Kidney epithelial cell (primary cell): ENCODE measurements around the gene CRELD2. TPM values are rescaled to one million over a fixed set of nuclear protein-coding genes. Genes with fewer than 3 reads are reported as not detected.

ENCODE experiments used
- DNase-seq: peaks from one replicate; pipeline ENCODE4 v3.0.0-alpha.2; 2010; ENCODE audit warnings: low read depth
- H3K27me3 ChIP-seq: 2 replicates; pipeline ENCODE4 v1.6.0; 2011; ENCODE audit warnings: low read length; ENCODE audit not compliant: control insufficient read depth, insufficient read depth
- H3K36me3 ChIP-seq: 2 replicates; pipeline ENCODE4 v1.5.1; 2011; ENCODE audit warnings: low read length; ENCODE audit not compliant: control insufficient read depth, insufficient read depth
- H3K4me3 ChIP-seq: 2 replicates; pipeline ENCODE4 v1.5.1; 2011; ENCODE audit warnings: low read depth, mild to moderate bottlenecking, control low read depth, low read length
- total RNA-seq: library from RNA; depleted of rRNA; stranded (reverse); fragments of >200 nt; gene quantifications from 2 replicates; pipeline ENCODE4 v1.2.3, GENCODE V29; 2015
- TF ChIP-seq, protein P1 (sequence below): IDR thresholded peaks from 2 replicates; pipeline ENCODE4 v1.5.1; 2011; ENCODE audit warnings: mild to moderate bottlenecking, moderate library complexity, low read length, control low read depth, inconsistent platforms; ENCODE audit not compliant: insufficient read depth, poor library complexity, severe bottlenecking

The CRELD2 gene
- total RNA-seq, 1 donor from 2014 or later: 68.2 TPM

DNA sequence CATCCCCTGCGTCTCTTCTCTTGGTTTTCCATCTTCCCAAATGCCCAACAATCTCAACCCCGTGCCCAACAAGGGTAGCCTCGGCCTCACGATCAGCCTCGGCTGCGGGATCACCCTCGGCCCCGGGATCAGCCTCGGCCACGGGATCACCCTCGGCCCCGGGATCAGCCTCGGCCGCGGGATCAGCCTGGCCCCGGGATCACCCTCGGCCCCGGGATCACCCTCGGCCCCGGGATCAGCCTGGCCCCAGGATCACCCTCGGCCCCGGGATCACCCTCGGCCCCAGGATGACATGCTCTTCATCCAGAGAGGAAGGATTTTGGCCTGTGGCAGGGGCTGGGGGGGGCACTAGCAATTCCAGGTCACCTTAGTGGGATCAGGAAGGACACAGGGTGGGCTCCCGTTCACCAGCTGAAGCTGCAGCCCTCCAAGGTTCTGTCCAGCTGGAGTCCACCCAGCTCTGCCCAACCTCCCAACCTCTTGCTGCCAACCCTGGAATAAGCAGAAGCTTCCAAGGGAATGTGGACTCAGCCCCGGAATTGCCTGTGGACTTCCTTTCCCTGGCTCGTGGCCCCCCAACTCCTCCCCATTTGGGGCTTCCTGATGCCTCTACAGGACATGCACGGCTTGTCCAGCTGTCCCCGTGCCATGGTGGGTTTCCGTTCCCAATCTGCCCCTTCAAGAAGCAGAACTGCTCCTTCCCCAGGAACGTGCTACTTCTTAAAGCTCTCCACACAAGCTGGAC, 6.4 kb upstream of the CRELD2 start:
- no peak overlapping the region for H3K4me3 ChIP-seq
- DNase-seq: no peak
- H3K36me3 ChIP-seq: peaks cover 1% of the 10 kb centered on the region
- TF ChIP-seq, protein P1, sequence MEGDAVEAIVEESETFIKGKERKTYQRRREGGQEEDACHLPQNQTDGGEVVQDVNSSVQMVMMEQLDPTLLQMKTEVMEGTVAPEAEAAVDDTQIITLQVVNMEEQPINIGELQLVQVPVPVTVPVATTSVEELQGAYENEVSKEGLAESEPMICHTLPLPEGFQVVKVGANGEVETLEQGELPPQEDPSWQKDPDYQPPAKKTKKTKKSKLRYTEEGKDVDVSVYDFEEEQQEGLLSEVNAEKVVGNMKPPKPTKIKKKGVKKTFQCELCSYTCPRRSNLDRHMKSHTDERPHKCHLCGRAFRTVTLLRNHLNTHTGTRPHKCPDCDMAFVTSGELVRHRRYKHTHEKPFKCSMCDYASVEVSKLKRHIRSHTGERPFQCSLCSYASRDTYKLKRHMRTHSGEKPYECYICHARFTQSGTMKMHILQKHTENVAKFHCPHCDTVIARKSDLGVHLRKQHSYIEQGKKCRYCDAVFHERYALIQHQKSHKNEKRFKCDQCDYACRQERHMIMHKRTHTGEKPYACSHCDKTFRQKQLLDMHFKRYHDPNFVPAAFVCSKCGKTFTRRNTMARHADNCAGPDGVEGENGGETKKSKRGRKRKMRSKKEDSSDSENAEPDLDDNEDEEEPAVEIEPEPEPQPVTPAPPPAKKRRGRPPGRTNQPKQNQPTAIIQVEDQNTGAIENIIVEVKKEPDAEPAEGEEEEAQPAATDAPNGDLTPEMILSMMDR: no peak
- no peaks in the 10 kb centered on the region for H3K27me3 ChIP-seq

DNA sequence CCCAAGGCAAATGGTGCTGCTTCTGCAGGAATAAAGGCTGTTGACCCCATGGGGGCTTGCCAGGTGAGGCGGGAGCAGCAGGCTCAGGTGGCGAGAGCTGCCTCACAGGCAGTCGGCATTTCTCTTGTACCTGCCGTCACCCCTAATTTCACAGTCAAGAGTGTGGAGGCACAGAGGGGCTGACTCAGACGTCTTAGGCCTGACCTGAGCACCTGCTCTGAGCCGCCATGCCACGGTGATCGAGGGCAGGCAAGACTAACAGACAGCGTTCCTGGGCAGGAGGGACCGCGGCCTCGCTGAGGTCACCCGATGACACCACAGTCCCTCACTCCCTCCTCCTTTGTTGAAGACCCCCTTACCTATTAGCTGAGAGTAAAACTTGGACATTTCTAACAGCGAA, 5.4 kb upstream of the CRELD2 start:
- H3K36me3 ChIP-seq: peaks cover 1% of the 10 kb centered on the region
- TF ChIP-seq, protein P1: no peak
- H3K27me3 ChIP-seq: no peaks in the 10 kb centered on the region
- DNase-seq: no peak
- H3K4me3 ChIP-seq: no peak overlapping the region

DNA sequence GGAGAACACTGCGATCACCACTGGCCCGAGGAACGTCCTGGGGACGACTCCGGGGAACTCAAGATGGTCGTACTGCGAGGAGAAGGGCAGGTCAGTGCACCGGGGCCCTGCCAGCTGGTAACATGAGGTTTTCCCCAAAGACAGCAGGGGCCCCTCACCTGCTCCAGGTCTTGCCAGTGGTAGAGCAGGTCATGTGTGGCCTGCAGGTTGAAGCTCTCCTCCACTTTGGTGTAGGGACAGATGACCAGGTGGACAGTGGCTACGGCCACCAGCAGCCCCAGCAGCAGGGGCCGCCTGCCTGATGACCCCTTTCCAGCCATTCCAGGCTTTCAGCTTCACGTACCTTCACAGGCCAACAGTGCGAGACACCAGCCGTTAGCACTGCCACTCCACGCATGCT, 5.0 kb upstream of the CRELD2 start:
- TF ChIP-seq, protein P1: no peak
- DNase-seq: no peak
- peaks cover 1% of the 10 kb centered on the region for H3K36me3 ChIP-seq

DNA sequence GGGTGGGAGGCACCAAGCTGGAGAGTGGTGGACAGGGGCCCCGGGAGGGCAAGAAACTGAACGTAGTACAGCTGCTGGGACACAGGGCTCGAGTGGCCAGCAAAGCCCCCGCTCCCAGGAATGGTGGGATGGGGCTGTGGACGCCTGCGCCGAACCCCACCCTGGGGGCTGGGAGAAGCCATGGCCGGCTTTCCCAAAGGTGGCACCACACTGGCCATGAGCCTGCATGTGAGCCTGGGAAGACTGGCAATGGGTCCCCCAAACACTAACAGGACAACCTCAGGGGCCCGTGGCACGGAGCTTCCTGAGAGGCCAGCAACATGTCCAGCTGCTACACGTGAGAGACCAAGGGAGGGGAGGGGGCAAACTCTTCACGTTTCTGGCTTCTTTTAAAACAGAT, 4.2 kb upstream of the CRELD2 start:
- H3K36me3 ChIP-seq: peaks cover 1% of the 10 kb centered on the region
- DNase-seq: no peak
- H3K4me3 ChIP-seq: no peak overlapping the region
- no peaks in the 10 kb centered on the region for H3K27me3 ChIP-seq
- TF ChIP-seq, protein P1: no peak

More for the DNA sequence above, 5.0 kb upstream of the CRELD2 start:
- Histone ChIP-seq H3K27me3 (no peaks in the 10 kb centered on the region), H3K4me3 (no peak overlapping the region)

DNA sequence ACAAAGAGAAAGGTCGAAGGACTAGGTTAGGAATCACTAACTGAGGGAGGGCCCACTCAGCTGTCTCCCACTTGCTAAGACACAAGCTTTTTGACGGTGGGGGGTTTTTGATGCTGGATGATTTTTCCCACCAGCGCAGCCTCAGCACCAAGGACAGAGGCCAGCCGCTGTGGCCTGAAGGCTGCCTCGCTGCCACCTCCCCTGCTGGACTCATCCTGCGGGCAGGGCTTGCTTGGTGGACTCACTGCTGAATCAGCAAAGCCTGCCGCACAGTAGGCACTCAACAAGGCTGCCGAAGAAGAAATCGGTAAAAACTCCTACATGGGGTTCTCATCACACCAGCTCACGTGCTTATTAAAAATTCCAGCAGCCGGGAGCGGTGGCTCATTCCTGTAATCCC, 2.8 kb upstream of the CRELD2 start:
- Histone ChIP-seq H3K27me3 (no peaks in the 10 kb centered on the region), H3K4me3 (no peak overlapping the region), H3K36me3 (peaks cover 1% of the 10 kb centered on the region)
- DNase-seq: no peak
- TF ChIP-seq, protein P1: no peak

DNA sequence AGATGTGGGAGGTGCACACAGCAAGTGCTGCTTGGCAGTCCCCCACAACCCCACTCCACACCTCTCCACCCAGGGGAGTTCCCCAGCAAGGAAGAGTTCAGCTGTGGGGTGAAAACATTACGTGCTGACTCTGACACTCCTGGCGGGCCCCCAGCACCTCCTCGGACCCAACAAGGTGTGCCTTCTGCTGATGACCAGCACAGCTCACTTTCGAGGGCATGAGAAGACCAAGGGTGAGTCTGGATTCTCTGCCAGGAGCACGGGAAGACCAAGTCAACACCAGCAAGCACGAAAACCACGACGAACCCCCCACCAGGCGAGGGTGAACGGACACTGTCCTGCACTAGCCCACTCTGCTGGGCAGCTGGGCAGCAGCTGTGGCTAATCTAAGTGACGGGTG, 1.6 kb upstream of the CRELD2 start:
- Histone ChIP-seq H3K4me3 (no peak overlapping the region), H3K36me3 (peaks cover 1% of the 10 kb centered on the region), H3K27me3 (no peaks in the 10 kb centered on the region)
- TF ChIP-seq, protein P1: no peak
- DNase-seq: no peak
